HG02885 (cell line): ENCODE measurements around the gene DGKG.

Experiments used
- ATAC-seq: cut with Tn5 transposase; IDR thresholded peaks from one replicate; pipeline ENCODE4 v1.9.1; 2021; ENCODE audit warnings: mild to moderate bottlenecking; ENCODE audit not compliant: unreplicated experiment, poor library complexity

Gene DGKG

GRCh38 chr3:186361762-186362536, at the start of gene DGKG:
DGKG (minus strand) TSS chr3:186362234; CDS start chr3:186320459, 41,775 bp downstream.
- ATAC-seq = peak; percentile 61

DNA sequence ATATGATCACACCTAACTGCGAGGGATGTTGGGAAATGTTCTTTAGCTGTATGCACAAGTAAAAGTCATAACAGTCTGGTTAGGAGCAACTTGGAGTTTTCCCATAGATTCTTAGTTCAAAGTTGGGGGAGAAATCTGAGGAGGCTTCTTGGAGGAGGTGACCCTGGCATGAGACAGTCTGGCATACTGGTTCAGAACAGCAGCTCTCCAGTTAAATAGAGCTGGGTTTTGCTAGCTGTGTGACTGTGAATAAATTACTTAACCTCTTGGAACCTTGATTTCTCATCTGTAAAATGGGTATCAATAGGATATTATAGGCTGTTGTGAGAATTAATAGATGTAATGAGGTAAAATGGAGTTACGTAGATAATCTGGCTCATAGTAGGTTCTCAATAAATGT, 49.1 kb upstream of the DGKG start:
- no peak for ATAC-seq

GRCh38 chr3:186406669-186407635, 44.9 kb upstream of the DGKG start:
- ATAC-seq = no peak

DNA sequence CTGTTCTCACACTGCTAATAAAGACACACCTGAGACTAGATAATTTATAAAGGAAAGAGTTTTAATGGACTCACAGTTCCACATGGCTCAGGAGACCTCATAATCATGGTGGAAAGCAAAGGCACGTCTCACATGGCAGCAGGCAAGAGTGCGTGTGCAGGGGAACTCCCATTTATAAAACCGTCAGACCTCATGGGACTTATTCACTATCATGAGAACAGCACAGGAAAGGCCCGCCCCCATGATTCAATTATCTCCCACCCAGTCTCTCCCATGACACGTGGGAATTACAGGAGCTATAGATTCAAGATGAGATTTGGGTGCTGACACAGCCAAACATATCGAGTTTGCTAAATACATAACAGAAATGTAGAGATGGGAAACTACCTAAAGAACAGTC, 39.5 kb upstream of the DGKG start:
- ATAC-seq = no peak

DNA sequence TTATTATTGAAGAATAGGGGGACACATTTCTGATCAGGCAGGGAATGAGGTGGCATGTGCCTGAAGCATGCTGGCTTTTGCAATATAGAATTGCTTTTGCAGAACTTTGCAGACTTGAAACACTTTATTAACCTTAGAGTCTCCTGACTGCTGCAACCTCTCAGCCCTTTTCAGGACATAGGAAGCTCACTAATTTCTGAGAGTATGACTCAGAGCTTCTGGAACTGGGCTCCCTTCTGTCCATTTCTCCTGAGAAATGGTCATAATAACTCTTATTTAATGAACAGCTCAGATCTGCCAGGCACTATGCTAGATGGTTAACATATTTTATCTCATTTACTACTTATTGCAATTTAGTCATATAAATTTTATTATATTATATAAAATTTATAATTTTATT, 38.6 kb upstream of the DGKG start:
- no peak for ATAC-seq

GRCh38 chr3:186400026-186400425, 38.0 kb upstream of the DGKG start:
- ATAC-seq = no peak

- ATAC-seq = no peak
These were observed 32.7 kb upstream of the DGKG start for GRCh38 chr3:186394566-186395217.

DNA sequence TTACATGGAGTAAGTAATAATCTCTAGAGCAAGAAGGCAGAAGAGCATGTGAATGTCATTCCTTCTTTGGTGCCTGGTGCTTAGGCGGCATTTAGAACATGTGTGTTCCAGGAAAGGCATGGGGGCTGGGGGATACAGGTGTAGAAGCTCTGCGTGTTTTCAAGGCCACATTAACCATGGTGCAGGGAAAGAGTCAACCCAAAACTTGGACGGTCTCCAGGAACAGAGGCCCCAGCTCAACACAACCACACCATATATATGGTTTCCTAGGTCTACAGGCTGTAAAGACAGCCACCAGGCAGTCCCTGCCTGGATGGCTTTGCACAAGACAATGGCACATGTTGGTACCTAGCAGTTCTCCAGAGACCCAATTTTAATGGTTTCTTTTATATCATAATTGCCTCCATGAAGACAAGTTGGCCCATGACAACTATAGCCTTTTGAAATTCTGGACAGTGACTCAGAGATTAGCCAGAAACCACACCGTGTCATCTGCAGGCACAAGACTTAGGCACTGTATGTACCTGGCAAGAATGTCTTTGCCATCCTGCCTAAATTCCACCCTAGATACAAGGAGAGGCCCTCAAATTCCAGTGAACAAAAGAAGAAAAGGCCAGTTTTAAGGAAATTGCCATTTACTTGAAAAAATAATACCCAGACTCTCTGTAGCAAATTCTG, 25.0 kb upstream of the DGKG start:
- peak; percentile 59 for ATAC-seq

DNA sequence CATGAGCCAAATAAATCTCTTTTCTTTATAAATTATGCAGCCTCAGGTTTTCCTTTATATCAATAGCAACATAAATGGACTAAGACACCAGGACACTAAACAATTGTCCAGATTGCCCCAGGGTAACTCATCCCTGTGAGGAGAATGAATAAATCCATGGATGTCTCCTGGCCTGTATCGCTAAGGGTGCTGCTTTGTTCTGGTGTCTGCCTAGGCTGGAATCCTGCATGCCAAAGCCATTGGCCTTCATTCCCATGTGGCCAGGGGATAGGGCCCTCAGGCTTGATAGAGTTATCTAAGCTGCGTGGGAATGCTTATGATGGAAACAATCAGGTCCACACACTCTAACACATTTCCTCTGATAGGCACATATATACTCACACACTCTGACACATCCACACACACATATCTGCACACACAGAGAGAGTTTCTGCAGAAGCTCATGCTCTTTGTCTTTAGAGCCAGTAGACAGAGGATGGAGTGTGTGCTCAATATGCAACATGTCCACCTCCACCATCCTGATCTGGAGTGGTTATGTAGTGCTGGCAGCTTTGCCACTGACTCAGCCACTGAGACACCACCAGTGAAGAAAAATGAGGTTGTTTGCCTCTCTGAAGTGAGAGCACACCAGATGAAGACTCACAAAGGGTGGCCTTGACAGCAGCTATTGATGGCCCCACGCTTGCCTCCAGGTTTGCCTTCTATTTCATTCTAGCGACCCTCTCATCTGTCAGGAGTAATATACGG, 24.0 kb upstream of the DGKG start:
- no peak for ATAC-seq

DNA sequence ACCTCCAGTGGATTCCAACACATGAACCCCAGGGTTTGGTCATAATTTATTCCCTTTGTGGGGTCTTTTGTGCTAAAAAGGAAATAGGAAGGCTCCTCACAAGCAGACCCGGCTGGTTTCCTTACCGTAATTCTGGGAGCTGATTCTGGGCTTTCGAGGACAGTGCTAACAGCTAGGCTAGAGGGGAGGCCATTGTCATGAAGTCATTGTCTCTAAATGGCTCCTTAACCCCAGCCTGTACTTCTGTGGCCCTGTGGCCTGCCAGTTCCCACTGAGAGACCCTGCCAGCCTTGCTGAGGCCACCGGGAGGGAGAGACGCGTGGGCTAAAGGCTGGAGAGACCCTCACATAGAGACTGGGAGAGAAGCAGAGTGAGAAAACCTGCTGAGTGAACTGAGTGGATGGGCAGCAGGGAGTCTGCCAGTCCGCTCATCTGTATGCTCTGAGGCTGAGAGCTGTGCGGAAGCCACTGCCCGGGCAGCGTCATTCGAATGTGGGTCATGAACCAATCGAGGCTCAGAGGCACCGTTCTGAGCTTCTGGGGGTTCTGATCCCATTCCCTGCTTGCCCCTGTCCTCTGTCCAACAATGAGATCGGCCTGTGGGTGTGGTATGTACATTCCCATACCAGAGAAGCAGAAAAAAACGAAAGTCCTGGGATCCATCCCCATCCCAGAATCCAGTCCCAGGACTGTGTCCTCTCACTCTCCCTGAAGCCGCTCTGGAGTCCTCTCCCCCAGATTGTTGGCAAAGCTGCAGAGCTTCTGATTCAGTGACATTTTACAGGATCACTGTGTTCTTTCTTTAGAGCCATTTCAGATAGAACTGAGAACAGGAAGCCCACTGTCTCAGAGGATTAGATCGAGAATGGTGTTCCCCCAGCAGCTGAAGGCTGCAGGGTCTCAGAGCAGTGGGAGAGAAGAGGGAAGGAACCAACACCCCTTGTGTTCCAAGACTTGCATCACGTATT, 21.3 kb upstream of the DGKG start:
- no peak for ATAC-seq

GRCh38 chr3:186382217-186382885, 20.3 kb upstream of the DGKG start:
- ATAC-seq = no peak

GRCh38 chr3:186381424-186382216, 19.6 kb upstream of the DGKG start:
- ATAC-seq = no peak

DNA sequence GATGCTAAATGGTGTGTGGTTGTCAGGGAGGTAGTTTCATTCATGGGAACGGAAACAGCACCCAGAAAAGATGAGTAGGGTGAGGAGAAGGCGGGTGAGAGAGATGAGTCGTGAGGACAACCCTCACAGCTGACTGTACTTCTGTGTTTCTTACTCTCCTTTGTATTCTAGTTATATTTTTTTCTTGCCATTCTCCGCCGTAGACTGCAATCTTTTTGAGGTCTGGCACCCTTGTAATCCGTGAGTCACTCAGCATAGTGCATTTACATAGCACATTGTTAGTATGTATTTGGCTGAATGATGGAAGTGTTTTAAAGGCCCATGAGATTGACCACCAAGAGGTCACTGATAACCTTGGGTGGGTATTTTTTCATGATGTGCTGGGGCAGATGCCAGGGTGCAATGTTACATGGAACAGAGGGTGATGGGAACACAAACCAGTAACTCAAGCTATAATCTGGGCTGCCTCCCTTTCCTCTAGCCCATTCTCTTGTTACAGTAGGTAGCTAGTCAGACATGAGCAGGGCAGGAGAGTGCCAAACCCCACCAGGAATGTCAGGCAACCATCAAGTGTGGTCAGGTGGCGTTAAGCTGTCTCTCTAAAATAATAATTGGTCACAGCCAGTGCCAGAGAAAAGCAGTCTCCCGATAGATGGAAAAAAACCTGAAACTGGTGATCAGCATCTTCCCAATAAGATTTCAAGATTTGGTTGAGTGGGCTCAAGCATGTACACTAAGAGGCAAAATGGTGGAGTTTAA, 18.8 kb upstream of the DGKG start:
- no peak for ATAC-seq

- no peak for ATAC-seq
These were observed 13.4 kb upstream of the DGKG start for GRCh38 chr3:186375443-186375842.

DNA sequence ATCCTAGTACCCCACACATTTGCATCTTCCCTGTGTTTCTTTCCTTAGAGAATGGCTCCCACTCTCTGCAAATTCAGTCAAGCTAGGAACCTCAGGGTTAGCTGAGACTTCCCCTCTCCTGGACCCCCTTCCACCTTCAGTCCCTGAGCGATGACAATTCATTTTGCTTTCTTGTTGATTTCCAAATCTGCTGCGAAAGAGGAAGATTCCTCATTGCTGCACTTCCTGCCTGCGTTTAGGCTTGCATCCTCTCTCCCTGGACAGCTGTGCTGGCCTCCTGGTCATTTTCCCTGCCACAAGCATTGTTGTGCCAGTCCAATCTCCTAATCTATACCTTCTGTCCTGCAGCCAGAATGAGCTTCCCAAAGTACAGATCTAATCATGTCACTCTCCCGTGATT, 12.3 kb upstream of the DGKG start:
- ATAC-seq = no peak

DNA sequence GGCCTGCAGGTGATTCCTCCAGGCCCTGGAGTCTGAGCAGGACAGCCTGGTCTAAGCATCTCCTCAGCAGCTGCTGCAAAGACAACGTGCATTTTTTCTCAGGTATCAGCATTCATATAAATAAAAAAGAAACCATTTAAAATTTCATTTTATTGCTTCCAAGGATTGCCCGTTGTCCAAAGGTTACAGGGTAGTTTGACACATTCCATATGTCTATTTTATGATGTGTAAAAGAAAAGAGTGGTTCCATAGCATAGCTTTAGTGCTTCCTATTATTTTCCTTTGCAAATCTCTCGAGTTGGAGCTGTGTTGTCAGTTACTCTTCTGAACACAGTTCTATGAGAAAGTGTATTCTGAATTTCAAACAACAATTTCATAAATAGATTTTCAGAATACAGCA, 7.2 kb upstream of the DGKG start:
- ATAC-seq = no peak
